ENCODE results near the gene MRPS22.

The MRPS22 gene

GRCh38 chr3:139317215-139317614, 26.6 kb upstream of the MRPS22 start:
- no peak for DNase-seq (ENCODE audit: extremely low spot score)
- ChIA-PET CTCF (interaction anchor here (1.0 to 4.1 kb wide), 3 partner anchors 12 to 18 kb away, joined by 4 to 23 read pairs (median 9); no protein-coding TSS in a partner anchor), POLR2A (no interaction called here)
- TF ChIP-seq CTCF (IDR thresholded peaks at IDR 0.05; ENCODE audit: control extremely low read depth, extremely low read depth, low read depth, missing control alignments), result no peak

DNA sequence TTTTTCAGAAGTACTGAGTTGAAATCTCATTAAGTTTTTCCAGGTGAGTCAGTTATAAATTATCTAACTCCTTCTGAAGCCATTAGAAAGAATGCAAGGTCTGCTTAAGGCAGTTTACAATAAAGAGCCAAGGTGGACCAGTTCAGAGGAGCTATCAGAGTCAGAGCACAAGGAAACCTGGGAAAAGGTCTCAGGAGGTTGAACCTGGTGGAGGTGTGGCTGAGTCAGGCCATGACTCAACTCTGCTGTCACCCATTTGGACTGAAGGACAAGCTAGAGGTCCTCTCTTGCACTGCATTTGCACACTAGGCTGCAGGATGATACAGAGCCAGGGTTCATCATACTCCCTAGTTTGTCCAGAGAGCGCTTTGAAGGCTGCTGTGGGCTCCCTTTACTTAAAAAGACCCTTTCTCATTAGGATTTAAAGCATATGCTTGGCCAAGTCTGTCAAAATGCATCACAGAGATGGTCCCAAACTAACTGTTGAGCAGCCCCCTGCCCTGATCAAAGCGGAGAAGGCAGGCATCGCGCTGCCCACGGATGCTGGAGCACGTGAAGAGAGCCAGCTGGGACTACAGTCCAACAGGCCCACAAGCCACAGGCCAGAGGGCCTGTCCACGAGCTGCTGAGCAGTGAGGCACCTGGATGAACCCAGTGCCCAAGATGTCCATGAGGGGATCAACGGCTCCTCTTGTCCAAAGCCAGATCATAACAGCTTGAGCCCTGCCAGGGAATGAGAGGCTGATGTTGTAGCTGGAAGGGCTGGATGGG, 26.0 kb upstream of the MRPS22 start:
- CTCF ChIA-PET, result interaction anchor here (1.0 to 4.1 kb wide), 6 partner anchors 12 to 205 kb away, joined by 3 to 23 read pairs (median 6); no protein-coding TSS in a partner anchor
- no peak for DNase-seq (ENCODE audit: extremely low spot score)
- POLR2A ChIA-PET, result no interaction called here
- TF ChIP-seq CTCF (IDR thresholded peaks at IDR 0.05; ENCODE audit: control extremely low read depth, extremely low read depth, low read depth, missing control alignments), result no peak

- DNase-seq (ENCODE audit: extremely low spot score), result no peak
- no peak for TF ChIP-seq CTCF (IDR thresholded peaks at IDR 0.05; ENCODE audit: control extremely low read depth, extremely low read depth, low read depth, missing control alignments)
- POLR2A ChIA-PET, result no interaction called here
- CTCF ChIA-PET, result interaction anchor here (1.0 to 4.1 kb wide), 6 partner anchors 11 to 206 kb away, joined by 3 to 23 read pairs (median 6); no protein-coding TSS in a partner anchor
Measured at GRCh38 chr3:139318431-139318816, 25.4 kb upstream of the MRPS22 start.

GRCh38 chr3:139318826-139319225, 25.0 kb upstream of the MRPS22 start:
- CTCF ChIA-PET, result interaction anchor here (1.0 to 4.1 kb wide), 6 partner anchors 11 to 206 kb away, joined by 3 to 23 read pairs (median 6); no protein-coding TSS in a partner anchor
- POLR2A ChIA-PET, result no interaction called here
- TF ChIP-seq CTCF (IDR thresholded peaks at IDR 0.05; ENCODE audit: control extremely low read depth, extremely low read depth, low read depth, missing control alignments), result no peak

DNA sequence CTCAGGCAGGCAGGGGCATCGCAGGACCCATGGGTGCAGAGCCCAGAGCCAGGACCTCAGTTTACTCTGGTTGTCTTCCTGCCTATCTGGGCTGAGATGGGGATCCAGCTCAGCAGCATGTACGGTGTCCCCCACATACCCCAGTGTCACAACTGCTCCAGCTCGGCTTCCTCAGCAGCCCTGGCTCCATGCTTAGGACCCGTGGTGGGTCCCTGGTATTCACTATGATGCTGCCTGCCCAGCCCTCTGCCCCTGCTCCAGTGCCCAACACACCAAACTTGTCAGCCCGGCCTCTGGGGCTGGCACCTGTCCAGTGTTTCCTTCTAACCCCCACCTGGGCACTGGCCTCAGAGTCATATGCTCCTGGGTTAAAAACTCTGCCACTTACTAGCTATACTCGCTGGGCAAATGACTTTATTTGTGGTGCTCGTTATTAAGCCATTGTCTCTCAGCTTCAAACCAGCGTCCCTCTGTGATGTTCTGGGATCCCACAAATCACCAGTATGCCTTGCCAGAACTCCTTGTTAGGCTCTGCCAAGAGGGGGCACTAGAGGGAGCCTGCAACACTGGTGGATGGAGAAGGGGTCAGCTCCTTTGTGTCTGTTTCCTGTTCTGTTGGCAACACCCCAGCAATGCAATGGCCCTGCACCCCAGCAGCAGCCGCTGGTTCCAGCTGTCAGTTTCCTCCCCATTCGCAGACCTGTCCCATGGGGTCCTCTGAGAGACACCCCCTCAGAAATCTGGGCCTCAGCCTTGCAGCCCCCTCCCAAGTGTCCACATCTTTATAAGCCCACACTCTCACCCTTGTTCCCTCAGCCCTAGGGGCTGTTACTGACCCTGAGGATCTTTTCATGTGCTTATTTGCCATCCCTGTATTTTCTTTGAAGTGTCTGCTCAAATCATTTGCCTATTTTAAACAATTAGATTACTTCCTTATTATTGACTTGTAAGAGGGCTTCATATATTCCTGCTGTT, 24.1 kb upstream of the MRPS22 start:
- DNase-seq (ENCODE audit: extremely low spot score), result no peak
- CTCF ChIA-PET, result interaction anchor here (0.6 to 4.1 kb wide), 6 partner anchors 10 to 318 kb away, joined by 3 to 23 read pairs (median 6); no protein-coding TSS in a partner anchor
- no peak for TF ChIP-seq CTCF (IDR thresholded peaks at IDR 0.05; ENCODE audit: control extremely low read depth, extremely low read depth, low read depth, missing control alignments)
- POLR2A ChIA-PET, result interaction anchor here (0.6 kb wide), 1 partner anchor 384 kb away, joined by 5 read pairs; no protein-coding TSS in a partner anchor

More at GRCh38 chr3:139318826-139319225, 25.0 kb upstream of the MRPS22 start:
- no peak for DNase-seq (ENCODE audit: extremely low spot score)

Measured in GM10248 (cell line).